Activated CD4-positive, alpha-beta T cell treated with anti-CD3 and anti-CD28 coated beads for 36 hours (primary cell): ENCODE measurements around the gene SLC25A12. TPM values are rescaled to one million over a fixed set of nuclear protein-coding genes. Genes with fewer than 3 reads are reported as not detected.
"Not testable (repeated sequence)": the region's sequence is repeated elsewhere in the genome, so short reads cannot be mapped to it uniquely, and the experiment has no call there.

Experiments
- ATAC-seq: fragments of 200-7000 bp; cut with Tn5 transposase; one replicate; pipeline ENCODE4 v1.10.0; 2021; ENCODE audit warnings: mild to moderate bottlenecking, moderate library complexity
- CTCF ChIA-PET: fragments of 350-600 bp; sonication (Branson Sonifier 250); formaldehyde crosslinking; loops from one replicate; lab custom pipeline; 2021; ENCODE audit warnings: antibody characterized with exemption; lab: Charles Lee
- POLR2A ChIA-PET: fragments of 350-600 bp; sonication (Branson Sonifier 250); formaldehyde crosslinking; loops from one replicate; lab custom pipeline; 2021; ENCODE audit warnings: antibody characterized with exemption, inconsistent platforms; lab: Charles Lee
- DNase-seq: peaks from one replicate; pipeline ENCODE4 v3.0.0-alpha.2; 2020
- H3K27ac Mint-ChIP-seq: one replicate; pipeline ENCODE4 v1.8.0; 2021; ENCODE audit warnings: mixed read lengths
- H3K27me3 Mint-ChIP-seq: one replicate; pipeline ENCODE4 v1.8.0; 2021; ENCODE audit warnings: mixed read lengths
- H3K36me3 Mint-ChIP-seq: one replicate; pipeline ENCODE4 v1.8.0; 2021; ENCODE audit warnings: low read depth, mixed read lengths
- H3K4me1 Mint-ChIP-seq: one replicate; pipeline ENCODE4 v1.8.0; 2021; ENCODE audit warnings: mixed read lengths
- H3K4me3 Mint-ChIP-seq: one replicate; pipeline ENCODE4 v1.8.0; 2021; ENCODE audit warnings: mild to moderate bottlenecking, moderate library complexity, mixed read lengths
- H3K9me3 Mint-ChIP-seq: one replicate; pipeline ENCODE4 v1.8.0; 2021; ENCODE audit warnings: low read depth, mixed read lengths
- intact Hi-C, 2 experiments: fragments of 100-400 bp; cut with DNase I in 1 of 2; cut with micrococcal nuclease in 1 of 2; formaldehyde crosslinking; loops; one replicate each; pipeline versions ENCODE4 v1.14.2 to v1.15.1; 2022 to 2024; cut with DNase I, micrococcal nuclease
- total RNA-seq, 2 experiments: library from RNA; stranded (reverse); gene quantifications; one replicate each; pipeline ENCODE4 v1.2.3, GENCODE V29; 2021

SLC25A12 gene
- total RNA-seq, 2 experiments from 2014 or later = 19.5 to 22.4 TPM

GRCh38 chr2:171822525-171823322 lies 71.3 kb downstream of the SLC25A12 start:
- Mint-ChIP-seq H3K27ac (no peak overlapping the region), H3K36me3 (peaks cover 18% of the 10 kb centered on the region), H3K9me3 (no peaks in the 10 kb centered on the region), H3K4me1 (no peaks in the 10 kb centered on the region), H3K4me3 (no peak overlapping the region), H3K27me3 (no peaks in the 10 kb centered on the region)
- intact Hi-C loops = no loop called here
- ATAC-seq = no peak
- POLR2A ChIA-PET = no interaction called here
- CTCF ChIA-PET = interaction anchor here (2.1 kb wide), 1 partner anchor 36 kb away, joined by 5 read pairs; no protein-coding TSS in a partner anchor
- no peak for DNase-seq

- Mint-ChIP-seq H3K4me1 (no peaks in the 10 kb centered on the region), H3K27me3 (no peaks in the 10 kb centered on the region), H3K4me3 (no peak overlapping the region), H3K9me3 (no peaks in the 10 kb centered on the region), H3K36me3 (peaks cover 11% of the 10 kb centered on the region), H3K27ac (no peak overlapping the region)
- ChIA-PET POLR2A (no interaction called here), CTCF (no interaction called here)
- no peak for DNase-seq
- intact Hi-C loops = no loop called here
- no peak for ATAC-seq
These were observed 74.6 kb downstream of the SLC25A12 start for GRCh38 chr2:171819453-171819852.

- intact Hi-C loops = no loop called here
- ATAC-seq (no peak), DNase-seq (no peak)
- Mint-ChIP-seq H3K27me3 (no peaks in the 10 kb centered on the region), H3K4me1 (no peaks in the 10 kb centered on the region), H3K9me3 (no peaks in the 10 kb centered on the region), H3K36me3 (peaks cover 13% of the 10 kb centered on the region), H3K4me3 (no peak overlapping the region), H3K27ac (no peak overlapping the region)
- CTCF ChIA-PET = no interaction called here
- POLR2A ChIA-PET = no interaction called here
These were observed 79.2 kb downstream of the SLC25A12 start for GRCh38 chr2:171814883-171815282.

GRCh38 chr2:171814174-171814573 lies 79.9 kb downstream of the SLC25A12 start:
- Mint-ChIP-seq H3K4me3 (no peak overlapping the region), H3K9me3 (no peaks in the 10 kb centered on the region), H3K36me3 (peaks cover 18% of the 10 kb centered on the region), H3K27me3 (no peaks in the 10 kb centered on the region), H3K27ac (no peak overlapping the region), H3K4me1 (no peaks in the 10 kb centered on the region)
- ATAC-seq (no peak), DNase-seq (no peak)
- ChIA-PET CTCF (interaction anchor here (1.1 kb wide), 1 partner anchor 10 kb away, joined by 3 read pairs; no protein-coding TSS in a partner anchor), POLR2A (no interaction called here)
- intact Hi-C loops = no loop called here

GRCh38 chr2:171813729-171814128 lies 80.3 kb downstream of the SLC25A12 start:
- CTCF ChIA-PET = interaction anchor here (0.6 to 1.1 kb wide), 3 partner anchors 11 to 669 kb away, joined by 3 read pairs; no protein-coding TSS in a partner anchor
- no peak for ATAC-seq
- no peaks in the 10 kb centered on the region for H3K9me3 Mint-ChIP-seq

GRCh38 chr2:171813126-171813525 lies 80.9 kb downstream of the SLC25A12 start:
- Mint-ChIP-seq H3K4me1 (no peaks in the 10 kb centered on the region), H3K9me3 (no peaks in the 10 kb centered on the region), H3K4me3 (no peak overlapping the region), H3K27me3 (no peaks in the 10 kb centered on the region), H3K36me3 (peaks cover 19% of the 10 kb centered on the region), H3K27ac (no peak overlapping the region)
- intact Hi-C loops = no loop called here
- POLR2A ChIA-PET = no interaction called here
- ATAC-seq (no peak), DNase-seq (no peak)
- CTCF ChIA-PET = interaction anchor here (0.6 to 1.1 kb wide), 3 partner anchors 11 to 670 kb away, joined by 3 read pairs; no protein-coding TSS in a partner anchor

More at GRCh38 chr2:171813729-171814128, 80.3 kb downstream of the SLC25A12 start:
- no peaks in the 10 kb centered on the region for H3K4me1 Mint-ChIP-seq
- intact Hi-C loops = no loop called here
- no peaks in the 10 kb centered on the region for H3K27me3 Mint-ChIP-seq
- no peak overlapping the region for H3K4me3 Mint-ChIP-seq
- no peak overlapping the region for H3K27ac Mint-ChIP-seq
- H3K36me3 Mint-ChIP-seq = peaks cover 21% of the 10 kb centered on the region
- POLR2A ChIA-PET = no interaction called here
- DNase-seq = no peak

- ATAC-seq (no peak), DNase-seq (no peak)
- intact Hi-C loops = loop anchor here (1.0 kb wide), 1 partner anchor 293 kb away; no protein-coding TSS in a partner anchor
- H3K9me3 Mint-ChIP-seq = no peaks in the 10 kb centered on the region
- H3K27ac Mint-ChIP-seq = no peak overlapping the region
- H3K36me3 Mint-ChIP-seq = peaks cover 24% of the 10 kb centered on the region
- ChIA-PET POLR2A (no interaction called here), CTCF (interaction anchor here (0.6 to 2.3 kb wide), 6 partner anchors 17 to 316 kb away, joined by 3 to 11 read pairs (median 3); no protein-coding TSS in a partner anchor)
- H3K27me3 Mint-ChIP-seq = no peaks in the 10 kb centered on the region
- no peaks in the 10 kb centered on the region for H3K4me1 Mint-ChIP-seq
- no peak overlapping the region for H3K4me3 Mint-ChIP-seq
These were observed 82.8 kb downstream of the SLC25A12 start for GRCh38 chr2:171811245-171811628.

GRCh38 chr2:171810422-171811244 lies 83.4 kb downstream of the SLC25A12 start:
- ATAC-seq = no peak
- intact Hi-C loops = loop anchor here (1.0 kb wide), 1 partner anchor 294 kb away; no protein-coding TSS in a partner anchor
- Mint-ChIP-seq H3K4me1 (no peaks in the 10 kb centered on the region), H3K27me3 (no peaks in the 10 kb centered on the region), H3K36me3 (peaks cover 24% of the 10 kb centered on the region), H3K9me3 (no peaks in the 10 kb centered on the region), H3K27ac (no peak overlapping the region), H3K4me3 (no peak overlapping the region)
- DNase-seq = no peak
- ChIA-PET CTCF (interaction anchor here (0.6 to 2.3 kb wide), 5 partner anchors 18 to 652 kb away, joined by 3 to 11 read pairs (median 3); no protein-coding TSS in a partner anchor), POLR2A (no interaction called here)

GRCh38 chr2:171808885-171809284 lies 85.2 kb downstream of the SLC25A12 start:
- POLR2A ChIA-PET, H3K4me3 Mint-ChIP-seq, CTCF ChIA-PET, H3K27me3 Mint-ChIP-seq, ATAC-seq, H3K9me3 Mint-ChIP-seq, DNase-seq, intact Hi-C loops, H3K27ac Mint-ChIP-seq, H3K4me1 Mint-ChIP-seq: not testable (repeated sequence)
- peaks cover 26% of the 10 kb centered on the region for H3K36me3 Mint-ChIP-seq

- Mint-ChIP-seq H3K36me3 (peaks cover 29% of the 10 kb centered on the region), H3K27ac (no peak overlapping the region), H3K9me3 (no peaks in the 10 kb centered on the region), H3K27me3 (no peaks in the 10 kb centered on the region), H3K4me1 (no peaks in the 10 kb centered on the region), H3K4me3 (no peak overlapping the region)
- no peak for ATAC-seq
- ChIA-PET CTCF (interaction anchor here (1.8 kb wide), 1 partner anchor 320 kb away, joined by 6 read pairs; no protein-coding TSS in a partner anchor), POLR2A (no interaction called here)
- intact Hi-C loops = no loop called here
- no peak for DNase-seq
These were observed 86.1 kb downstream of the SLC25A12 start for GRCh38 chr2:171807831-171808393.

- Mint-ChIP-seq H3K27me3 (no peaks in the 10 kb centered on the region), H3K36me3 (peaks cover 29% of the 10 kb centered on the region), H3K4me3 (no peak overlapping the region), H3K9me3 (no peaks in the 10 kb centered on the region), H3K27ac (no peak overlapping the region), H3K4me1 (no peaks in the 10 kb centered on the region)
- intact Hi-C loops = no loop called here
- no peak for ATAC-seq
- no peak for DNase-seq
- ChIA-PET POLR2A (no interaction called here), CTCF (interaction anchor here (0.7 to 1.8 kb wide), 2 partner anchors 320 to 368 kb away, joined by 4 to 6 read pairs; no protein-coding TSS in a partner anchor)
These were observed 86.9 kb downstream of the SLC25A12 start for GRCh38 chr2:171807119-171807518.
